GM12801 (cell line): ENCODE results near the gene C1orf74.

ENCODE experiments used
- TF ChIP-seq, protein P1 (sequence below): IDR thresholded peaks from one replicate; pipeline ENCODE4 v1.5.1; 2011; ENCODE audit warnings: control low read depth; ENCODE audit not compliant: insufficient read length; ENCODE audit errors: extremely low read depth

C1orf74 gene

DNA sequence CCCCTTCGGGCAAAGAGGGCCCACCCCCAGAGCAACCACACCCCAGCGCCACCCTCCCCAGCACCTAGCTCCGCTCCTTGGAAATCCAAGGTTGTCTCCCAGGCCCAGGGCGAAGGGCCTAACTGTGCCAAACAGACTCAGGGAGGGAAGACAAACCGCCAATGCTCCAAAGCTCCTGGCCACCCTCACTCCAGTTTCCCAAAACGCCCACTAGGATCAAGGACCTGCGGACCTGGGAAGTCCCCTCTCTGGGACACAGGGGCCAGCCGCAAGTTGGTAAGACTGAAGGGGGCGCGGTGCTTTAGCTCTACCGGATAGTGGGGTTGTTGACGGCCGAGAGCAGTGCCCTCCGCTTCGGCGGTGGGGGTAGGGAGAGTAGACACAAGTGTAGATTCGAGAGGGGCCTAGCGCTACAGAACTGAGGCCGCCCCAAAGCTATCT is 21.0 kb upstream of the C1orf74 start:
- TF ChIP-seq, protein P1, sequence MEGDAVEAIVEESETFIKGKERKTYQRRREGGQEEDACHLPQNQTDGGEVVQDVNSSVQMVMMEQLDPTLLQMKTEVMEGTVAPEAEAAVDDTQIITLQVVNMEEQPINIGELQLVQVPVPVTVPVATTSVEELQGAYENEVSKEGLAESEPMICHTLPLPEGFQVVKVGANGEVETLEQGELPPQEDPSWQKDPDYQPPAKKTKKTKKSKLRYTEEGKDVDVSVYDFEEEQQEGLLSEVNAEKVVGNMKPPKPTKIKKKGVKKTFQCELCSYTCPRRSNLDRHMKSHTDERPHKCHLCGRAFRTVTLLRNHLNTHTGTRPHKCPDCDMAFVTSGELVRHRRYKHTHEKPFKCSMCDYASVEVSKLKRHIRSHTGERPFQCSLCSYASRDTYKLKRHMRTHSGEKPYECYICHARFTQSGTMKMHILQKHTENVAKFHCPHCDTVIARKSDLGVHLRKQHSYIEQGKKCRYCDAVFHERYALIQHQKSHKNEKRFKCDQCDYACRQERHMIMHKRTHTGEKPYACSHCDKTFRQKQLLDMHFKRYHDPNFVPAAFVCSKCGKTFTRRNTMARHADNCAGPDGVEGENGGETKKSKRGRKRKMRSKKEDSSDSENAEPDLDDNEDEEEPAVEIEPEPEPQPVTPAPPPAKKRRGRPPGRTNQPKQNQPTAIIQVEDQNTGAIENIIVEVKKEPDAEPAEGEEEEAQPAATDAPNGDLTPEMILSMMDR: no peak

DNA sequence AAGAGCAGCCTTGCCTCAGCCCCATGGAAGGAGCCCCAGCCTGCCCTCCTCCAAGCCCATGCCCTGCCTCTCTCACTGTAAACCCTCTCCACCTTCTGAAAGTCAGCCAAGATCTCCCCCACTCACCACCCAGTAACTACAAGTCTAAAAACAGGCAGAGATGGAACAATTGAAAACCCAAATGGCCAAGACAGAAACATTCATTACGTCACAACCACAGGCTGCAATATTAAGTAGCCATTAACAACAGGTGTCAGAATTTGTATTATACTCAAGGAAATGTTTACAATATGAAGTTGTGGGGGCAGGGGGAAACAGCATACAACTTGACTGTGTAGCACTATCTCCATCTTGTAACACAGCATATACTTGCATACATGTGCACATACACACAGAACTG is 19.2 kb upstream of the C1orf74 start:
- TF ChIP-seq, protein P1: no peak

DNA sequence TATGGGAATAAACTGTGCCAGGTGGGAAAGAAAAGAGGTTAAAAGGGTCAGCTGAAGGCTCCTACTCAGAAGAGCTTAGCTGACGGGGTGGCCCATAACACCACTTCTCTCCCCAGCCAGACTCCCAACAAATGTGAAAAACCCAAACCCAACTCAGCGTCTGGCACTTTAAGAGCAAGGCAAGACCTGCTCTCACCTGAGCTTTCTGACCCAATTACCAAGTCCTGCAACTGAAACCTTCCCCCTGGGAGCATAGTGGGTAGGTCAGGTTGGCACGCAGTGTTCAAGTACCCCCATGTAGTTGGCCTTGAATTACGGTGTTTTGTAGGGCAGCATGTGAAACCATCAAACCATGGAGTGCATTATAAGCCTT is 18.4 kb upstream of the C1orf74 start:
- TF ChIP-seq, protein P1: no peak

DNA sequence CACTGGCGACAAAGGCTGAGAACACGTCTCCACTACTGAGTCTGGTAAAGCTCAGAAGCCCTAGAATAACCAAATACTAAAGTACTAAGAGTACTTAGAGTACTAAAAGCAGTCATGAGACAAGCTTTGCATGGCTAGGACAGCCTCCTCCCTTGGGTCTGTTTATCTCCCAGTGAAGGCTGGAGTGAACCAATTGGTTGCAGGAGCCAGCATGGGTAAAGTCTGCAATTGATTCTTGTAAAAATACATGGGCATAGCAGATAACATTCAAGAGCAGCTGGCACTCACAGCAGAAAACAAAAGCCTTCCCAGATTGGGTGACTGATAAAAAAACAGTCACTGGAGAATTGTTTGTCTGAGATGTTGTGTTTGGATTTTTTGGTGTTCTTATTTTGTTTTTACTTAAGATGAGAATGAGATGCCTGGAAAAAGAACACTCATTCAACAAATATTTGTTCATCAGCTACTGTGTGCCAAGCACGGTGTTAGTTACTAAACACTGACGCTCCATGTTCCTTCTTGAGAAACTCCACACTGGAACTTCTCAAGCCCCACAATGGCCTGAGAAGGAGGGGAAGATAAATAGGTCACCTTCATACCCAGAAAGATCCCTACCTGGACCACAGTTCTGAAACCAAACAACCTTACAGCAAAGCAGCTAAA is 17.9 kb upstream of the C1orf74 start:
- TF ChIP-seq, protein P1: no peak

DNA sequence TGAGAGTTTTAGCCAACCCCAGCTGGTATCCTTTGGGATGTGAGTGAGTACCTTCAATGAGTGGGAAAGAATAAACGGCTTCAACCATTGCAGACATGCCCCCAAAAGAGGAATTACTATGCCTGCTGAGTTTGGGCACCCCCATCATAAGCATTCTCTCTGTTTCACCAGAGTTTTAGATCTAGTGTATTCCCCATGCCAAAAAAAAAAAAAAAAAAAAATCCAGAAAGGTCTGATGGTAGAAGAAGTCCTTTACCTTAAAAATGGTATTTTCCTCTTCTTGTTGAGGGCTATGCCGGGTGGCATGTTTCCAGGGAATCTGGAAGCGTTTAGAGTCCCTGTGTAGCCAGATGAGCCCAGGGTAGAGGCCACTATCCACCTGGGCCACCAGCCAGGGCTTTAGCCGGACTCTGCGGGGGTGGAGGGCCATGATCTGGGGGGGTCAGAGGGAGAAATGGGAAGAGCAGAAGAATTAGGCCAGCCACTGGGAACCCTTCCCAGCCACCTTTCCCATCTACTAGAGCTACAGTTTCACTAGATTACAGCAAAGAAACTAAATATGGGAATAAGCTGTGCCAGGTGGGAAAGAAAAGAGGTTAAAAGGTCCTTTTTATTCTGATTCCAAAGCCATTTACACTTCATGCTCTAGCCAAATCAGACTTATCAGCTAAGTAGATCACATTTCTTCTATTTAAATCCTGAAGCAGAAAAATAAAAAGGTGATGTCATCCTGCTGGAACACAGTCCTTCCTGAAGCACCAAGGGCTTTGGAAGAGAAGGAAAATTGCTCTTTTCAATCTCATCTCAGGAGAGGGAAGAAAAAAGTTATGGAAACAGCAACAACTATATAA is 16.9 kb upstream of the C1orf74 start:
- TF ChIP-seq, protein P1: no peak

DNA sequence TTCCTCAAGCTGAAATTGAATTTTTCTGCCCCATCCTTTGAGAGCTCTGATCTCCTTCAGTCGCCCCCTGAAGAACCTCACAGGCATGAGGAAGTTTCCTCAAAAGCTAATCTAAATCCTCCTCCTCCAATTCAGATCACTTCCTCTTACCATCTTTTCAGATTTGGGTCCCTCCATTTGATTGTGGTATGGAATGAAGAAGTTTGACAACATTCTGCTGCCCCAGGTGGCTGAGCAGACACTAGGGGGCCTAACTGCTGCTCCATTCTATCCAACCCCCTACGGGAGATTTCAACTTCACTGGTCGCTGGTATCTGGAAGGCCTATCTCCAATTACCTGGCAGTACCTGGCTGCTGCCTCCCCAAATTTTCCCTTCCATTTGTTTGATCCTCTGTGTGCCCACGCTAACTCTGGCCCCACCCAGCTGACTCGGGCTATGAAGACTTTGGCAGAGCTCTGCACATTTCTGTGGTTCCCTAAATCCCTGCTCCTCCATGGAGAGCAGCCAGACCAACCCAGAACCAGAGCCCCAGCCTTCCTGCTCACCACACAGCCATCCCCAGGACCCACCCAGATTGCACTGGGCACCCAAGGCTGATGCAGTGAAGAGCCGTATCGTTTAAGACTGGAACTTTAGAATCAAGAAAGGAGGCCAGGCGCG is 13.8 kb upstream of the C1orf74 start:
- TF ChIP-seq, protein P1: no peak

DNA sequence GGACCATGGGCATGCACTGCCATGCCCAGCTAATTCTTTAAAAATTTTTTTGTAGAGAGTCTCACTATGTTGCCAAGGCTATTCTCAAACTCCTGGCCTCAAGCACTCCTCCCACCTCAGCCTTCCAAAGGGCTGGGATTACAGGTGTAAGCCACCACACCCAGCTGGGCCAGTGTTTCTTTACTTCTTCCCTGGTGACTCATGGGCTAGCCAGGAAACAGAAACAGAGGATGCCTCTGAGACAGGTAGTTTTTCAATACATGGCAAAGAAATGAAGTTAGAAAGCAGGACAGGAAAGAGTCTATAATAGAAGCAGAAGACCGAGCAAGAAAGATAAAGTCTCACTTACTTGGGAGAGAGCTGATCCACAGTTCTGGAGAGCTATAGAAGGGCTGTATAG is 7.6 kb upstream of the C1orf74 start:
- TF ChIP-seq, protein P1: no peak
